Panc1 (cell line): ENCODE results near the gene SARNP. TPM values are rescaled to one million over a fixed set of nuclear protein-coding genes. Genes with fewer than 3 reads are reported as not detected.

ENCODE experiments used
- ATAC-seq: fragments of 200-7000 bp; cut with Tn5 transposase; 2 replicates; pipeline ENCODE4 v1.9.1; 2020; ENCODE audit warnings: mild to moderate bottlenecking, moderate library complexity
- BruUV-seq: library from RNA; stranded (reverse); fragments of 400-500 nt; replicated peaks from 2 replicates; lab custom pipeline; 2021; lab: Mats Ljungman, UMichigan
- CTCF ChIA-PET: fragments of 300-600 bp; sonication (Branson Sonifier 250); formaldehyde crosslinking; loops from one replicate; lab custom pipeline; 2022; ENCODE audit warnings: antibody characterized with exemption; lab: Charles Lee
- POLR2A ChIA-PET: fragments of 300-600 bp; sonication (Branson Sonifier 250); formaldehyde crosslinking; loops from one replicate; lab custom pipeline; 2022; ENCODE audit warnings: antibody characterized with exemption; lab: Charles Lee
- DNase-seq: peaks from one replicate; pipeline ENCODE4 v3.0.0-alpha.2; 2010; ENCODE audit warnings: low read depth, low spot score
- H3K27ac ChIP-seq: 2 replicates; pipeline ENCODE4 v1.5.1; 2011; ENCODE audit warnings: mild to moderate bottlenecking, low read length, inconsistent platforms
- H3K27me3 ChIP-seq: fragments of 200-500 bp; sonication (Bioruptor generic); 2 replicates; pipeline ENCODE4 v1.6.0; 2014; ENCODE audit warnings: low read length, inconsistent platforms; ENCODE audit not compliant: control insufficient read depth, insufficient read depth
- H3K36me3 ChIP-seq: fragments of 200-500 bp; sonication (Bioruptor generic); 2 replicates; pipeline ENCODE4 v1.5.1; 2014; ENCODE audit warnings: inconsistent platforms, mild to moderate bottlenecking, low read length, moderate library complexity; ENCODE audit not compliant: control insufficient read depth, insufficient read depth
- H3K4me1 ChIP-seq: 2 replicates; pipeline ENCODE4 v1.5.1; 2011; ENCODE audit warnings: inconsistent platforms, mild to moderate bottlenecking, low read length, moderate library complexity; ENCODE audit not compliant: control insufficient read depth, insufficient read depth
- H3K4me3 ChIP-seq, 2 experiments: 2 replicates each; pipeline ENCODE4 v1.5.1; 2011 to 2012; ENCODE audit warnings: low read depth in 2 of 2, low read length in 2 of 2, mild to moderate bottlenecking in 2 of 2, inconsistent platforms in 1 of 2, moderate library complexity in 1 of 2
- H3K9me3 ChIP-seq: fragments of 200-500 bp; sonication (Bioruptor generic); 2 replicates; pipeline ENCODE4 v1.5.1; 2014; ENCODE audit warnings: low read depth, mild to moderate bottlenecking, inconsistent platforms, low read length, moderate library complexity; ENCODE audit not compliant: control insufficient read depth, insufficient read depth
- POLR2AphosphoS5 ChIP-seq: IDR thresholded peaks from 2 replicates; pipeline ENCODE4 v1.6.1; 2012; ENCODE audit warnings: mild to moderate bottlenecking, low read depth, low read length, moderate library complexity
- SIN3A ChIP-seq: IDR thresholded peaks from 2 replicates; pipeline ENCODE4 v1.6.1; 2012; ENCODE audit warnings: low read depth, mild to moderate bottlenecking, low read length, moderate library complexity, borderline replicate concordance; ENCODE audit not compliant: insufficient read depth
- TCF7L2 ChIP-seq: IDR thresholded peaks from 2 replicates; pipeline ENCODE4 v1.6.1; 2011; ENCODE audit warnings: mild to moderate bottlenecking, low read depth, low read length, inconsistent platforms
- in situ Hi-C: cut with HindIII; loops from 2 replicates; pipeline ENCODE4 v1.10.0; 2016; ENCODE audit warnings: low sequenced_read_pairs, low pct_unique_long_range_greater_than_20kb
- intact Hi-C: fragments of 100-400 bp; cut with micrococcal nuclease; formaldehyde crosslinking; loops from one replicate; pipeline ENCODE4 v1.10.0; 2022; ENCODE audit not compliant: unreplicated experiment
- total RNA-seq: library from RNA; stranded (reverse); gene quantifications from one replicate; pipeline ENCODE4 v1.2.1, GENCODE V29; 2021; ENCODE audit not compliant: unreplicated experiment
- TF ChIP-seq, protein P1 (sequence below), 2 experiments: IDR thresholded peaks; 2 replicates each; pipeline ENCODE4 v1.6.1; 2011 to 2012; ENCODE audit warnings: low read depth in 2 of 2, control low read depth in 1 of 2, low read length in 1 of 2, mild to moderate bottlenecking in 1 of 2, moderate library complexity in 1 of 2; ENCODE audit not compliant: insufficient read depth in 1 of 2
- TF ChIP-seq, protein P2 (sequence below): fragments of 450-650 bp; IDR thresholded peaks from 2 replicates; pipeline ENCODE4 v1.5.1; 2017; ENCODE audit warnings: mild to moderate bottlenecking

SARNP gene
- total RNA-seq, 1 experiment from 2014 or later: 69.3 TPM

DNA sequence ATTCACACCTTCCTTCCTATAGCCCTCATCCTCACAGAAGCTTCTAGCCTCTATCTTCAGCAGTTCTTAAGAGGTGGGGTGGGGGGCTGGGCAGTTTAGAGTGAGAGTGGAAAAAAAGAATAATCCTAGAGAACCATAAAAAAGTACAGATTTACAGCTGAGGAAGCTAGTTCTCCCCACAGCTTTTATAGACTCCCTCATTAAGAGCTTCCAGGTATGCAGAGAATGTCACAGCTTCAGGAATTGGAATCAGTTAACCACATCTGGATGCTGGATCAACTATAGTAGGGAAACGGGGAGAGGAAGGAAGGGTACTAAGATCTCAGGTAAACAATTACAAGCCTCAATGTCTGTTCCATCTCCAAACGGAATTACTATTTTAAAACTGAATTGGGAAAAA is 62.3 kb downstream of the SARNP start:
- intact Hi-C loops: no loop called here
- Histone ChIP-seq H3K27ac (no peak overlapping the region), H3K4me1 (no peaks in the 10 kb centered on the region), H3K4me3 (no peak overlapping the region), H3K9me3 (no peaks in the 10 kb centered on the region), H3K36me3 (peaks cover 22% of the 10 kb centered on the region), H3K27me3 (no peaks in the 10 kb centered on the region)
- ChIA-PET CTCF (no interaction called here), POLR2A (no interaction called here)
- BruUV-seq: no TSS peak
- DNase-seq (no peak), ATAC-seq (no peak)
- TF ChIP-seq, protein P1, sequence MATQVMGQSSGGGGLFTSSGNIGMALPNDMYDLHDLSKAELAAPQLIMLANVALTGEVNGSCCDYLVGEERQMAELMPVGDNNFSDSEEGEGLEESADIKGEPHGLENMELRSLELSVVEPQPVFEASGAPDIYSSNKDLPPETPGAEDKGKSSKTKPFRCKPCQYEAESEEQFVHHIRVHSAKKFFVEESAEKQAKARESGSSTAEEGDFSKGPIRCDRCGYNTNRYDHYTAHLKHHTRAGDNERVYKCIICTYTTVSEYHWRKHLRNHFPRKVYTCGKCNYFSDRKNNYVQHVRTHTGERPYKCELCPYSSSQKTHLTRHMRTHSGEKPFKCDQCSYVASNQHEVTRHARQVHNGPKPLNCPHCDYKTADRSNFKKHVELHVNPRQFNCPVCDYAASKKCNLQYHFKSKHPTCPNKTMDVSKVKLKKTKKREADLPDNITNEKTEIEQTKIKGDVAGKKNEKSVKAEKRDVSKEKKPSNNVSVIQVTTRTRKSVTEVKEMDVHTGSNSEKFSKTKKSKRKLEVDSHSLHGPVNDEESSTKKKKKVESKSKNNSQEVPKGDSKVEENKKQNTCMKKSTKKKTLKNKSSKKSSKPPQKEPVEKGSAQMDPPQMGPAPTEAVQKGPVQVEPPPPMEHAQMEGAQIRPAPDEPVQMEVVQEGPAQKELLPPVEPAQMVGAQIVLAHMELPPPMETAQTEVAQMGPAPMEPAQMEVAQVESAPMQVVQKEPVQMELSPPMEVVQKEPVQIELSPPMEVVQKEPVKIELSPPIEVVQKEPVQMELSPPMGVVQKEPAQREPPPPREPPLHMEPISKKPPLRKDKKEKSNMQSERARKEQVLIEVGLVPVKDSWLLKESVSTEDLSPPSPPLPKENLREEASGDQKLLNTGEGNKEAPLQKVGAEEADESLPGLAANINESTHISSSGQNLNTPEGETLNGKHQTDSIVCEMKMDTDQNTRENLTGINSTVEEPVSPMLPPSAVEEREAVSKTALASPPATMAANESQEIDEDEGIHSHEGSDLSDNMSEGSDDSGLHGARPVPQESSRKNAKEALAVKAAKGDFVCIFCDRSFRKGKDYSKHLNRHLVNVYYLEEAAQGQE (IDR thresholded peaks at IDR 0.05; ENCODE audit: insufficient read depth in 1 of 2, low read depth in 2 of 2, low read length in 1 of 2): no peak
- TF ChIP-seq TCF7L2: no peak
- TF ChIP-seq SIN3A: no peak
- TF ChIP-seq, protein P2, sequence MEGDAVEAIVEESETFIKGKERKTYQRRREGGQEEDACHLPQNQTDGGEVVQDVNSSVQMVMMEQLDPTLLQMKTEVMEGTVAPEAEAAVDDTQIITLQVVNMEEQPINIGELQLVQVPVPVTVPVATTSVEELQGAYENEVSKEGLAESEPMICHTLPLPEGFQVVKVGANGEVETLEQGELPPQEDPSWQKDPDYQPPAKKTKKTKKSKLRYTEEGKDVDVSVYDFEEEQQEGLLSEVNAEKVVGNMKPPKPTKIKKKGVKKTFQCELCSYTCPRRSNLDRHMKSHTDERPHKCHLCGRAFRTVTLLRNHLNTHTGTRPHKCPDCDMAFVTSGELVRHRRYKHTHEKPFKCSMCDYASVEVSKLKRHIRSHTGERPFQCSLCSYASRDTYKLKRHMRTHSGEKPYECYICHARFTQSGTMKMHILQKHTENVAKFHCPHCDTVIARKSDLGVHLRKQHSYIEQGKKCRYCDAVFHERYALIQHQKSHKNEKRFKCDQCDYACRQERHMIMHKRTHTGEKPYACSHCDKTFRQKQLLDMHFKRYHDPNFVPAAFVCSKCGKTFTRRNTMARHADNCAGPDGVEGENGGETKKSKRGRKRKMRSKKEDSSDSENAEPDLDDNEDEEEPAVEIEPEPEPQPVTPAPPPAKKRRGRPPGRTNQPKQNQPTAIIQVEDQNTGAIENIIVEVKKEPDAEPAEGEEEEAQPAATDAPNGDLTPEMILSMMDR: no peak
- TF ChIP-seq POLR2AphosphoS5: no peak
- in situ Hi-C loops: no loop called here

DNA sequence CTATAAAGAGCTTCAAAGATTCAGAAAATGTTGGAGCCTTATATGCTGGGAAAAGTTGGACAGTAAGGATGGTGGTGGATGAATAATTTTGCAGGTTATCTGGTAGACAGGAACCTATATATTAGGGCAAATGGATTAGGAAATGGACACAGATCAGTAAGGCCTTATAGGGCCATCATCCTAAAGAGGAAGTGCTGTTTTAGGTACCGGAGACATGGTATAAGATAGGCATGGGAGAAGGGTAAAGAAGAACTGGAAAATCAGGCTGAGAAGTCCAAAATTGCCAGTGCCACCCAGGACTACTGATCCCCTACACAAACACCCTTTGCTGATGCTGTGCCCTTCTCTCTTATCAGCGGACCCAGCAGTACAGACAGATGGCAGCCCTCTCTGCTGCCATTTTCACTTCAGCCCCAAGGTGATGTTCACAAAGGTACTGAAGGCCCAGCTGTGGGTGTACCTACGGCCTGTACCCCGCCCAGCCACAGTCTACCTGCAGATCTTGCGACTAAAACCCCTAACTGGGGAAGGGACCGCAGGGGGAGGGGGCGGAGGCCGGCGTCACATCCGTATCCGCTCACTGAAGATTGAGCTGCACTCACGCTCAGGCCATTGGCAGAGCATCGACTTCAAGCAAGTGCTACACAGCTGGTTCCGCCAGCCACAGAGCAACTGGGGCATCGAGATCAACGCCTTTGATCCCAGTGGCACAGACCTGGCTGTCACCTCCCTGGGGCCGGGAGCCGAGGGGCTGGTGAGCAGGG is 69.1 kb downstream of the SARNP start:
- in situ Hi-C loops (no loop called here), intact Hi-C loops (loop anchor here (10.0 kb wide), 1 partner anchor 196 kb away; no protein-coding TSS in a partner anchor)
- CTCF ChIA-PET: no interaction called here

More for the DNA sequence above, 69.1 kb downstream of the SARNP start:
- TF ChIP-seq, protein P1 (IDR thresholded peaks at IDR 0.05; ENCODE audit: insufficient read depth in 1 of 2, low read depth in 2 of 2, low read length in 1 of 2): no peak
- Histone ChIP-seq H3K36me3 (0 out of 2 replicates have a peak, but pooled peaks cover 3% of the 10 kb centered on the region), H3K4me3 (no peak overlapping the region), H3K4me1 (peaks cover 19% of the 10 kb centered on the region), H3K27me3 (no peaks in the 10 kb centered on the region), H3K9me3 (no peaks in the 10 kb centered on the region), H3K27ac (no peak overlapping the region)
- no peak for ATAC-seq
- no TSS peak for BruUV-seq
- no peak for DNase-seq
- POLR2A ChIA-PET: no interaction called here
